HepG2 (cell line): ENCODE data around the gene NR3C2. TPM values are rescaled to one million over a fixed set of nuclear protein-coding genes. Genes with fewer than 3 reads are reported as not detected.

Experiments
- ATAC-seq: fragments of 200-7000 bp; cut with Tn5 transposase; 3 replicates; pipeline ENCODE4 v1.9.1; 2020; ENCODE audit warnings: mild to moderate bottlenecking, moderate library complexity
- BruUV-seq: library from RNA; stranded (reverse); fragments of 400-500 nt; replicated peaks from 2 replicates; lab custom pipeline; 2021; lab: Mats Ljungman, UMichigan
- CTCF ChIA-PET: fragments of 300-600 bp; formaldehyde crosslinking; extraction: SDS; loops from one replicate; lab custom pipeline; 2021; ENCODE audit warnings: low total read pairs, inconsistent platforms, low intra/inter-chr PET ratio; lab: Yijun Ruan, JAX
- POLR2A ChIA-PET: fragments of 350-600 bp; sonication (Branson Sonifier 250); formaldehyde crosslinking; loops from one replicate; lab custom pipeline; 2020; ENCODE audit warnings: antibody characterized with exemption, inconsistent platforms; lab: Yijun Ruan, JAX
- DNase-seq: peaks from one replicate; pipeline ENCODE4 v3.0.0-alpha.2; 2015; ENCODE audit warnings: low spot score
- FAIRE-seq: peaks from 3 replicates; lab custom pipeline; 2011; peaks lifted over from hg19 to GRCh38; lab: Jason Lieb, UNC
- H2AFZ ChIP-seq: one replicate; pipeline ENCODE4 v1.6.1; 2011; ENCODE audit warnings: low read length, inconsistent platforms
- H3K27ac ChIP-seq: fragments of 300-600 bp; 3 replicates; pipeline ENCODE4 v1.8.0; 2011; ENCODE audit warnings: mixed run types, mild to moderate bottlenecking, mixed read lengths, low read length, inconsistent platforms; ENCODE audit not compliant: insufficient read depth; ENCODE audit errors: extremely low read length
- H3K27me3 ChIP-seq, 2 experiments: fragments of 200-600 bp in 1 of 2; 2 replicates in 1 of 2; 3 replicates in 1 of 2; pipeline versions ENCODE4 v1.6.0 to v1.8.0; 2011; ENCODE audit warnings: low read length in 2 of 2, mild to moderate bottlenecking in 2 of 2, moderate library complexity in 2 of 2, inconsistent platforms in 1 of 2; ENCODE audit not compliant: insufficient read depth in 2 of 2, control insufficient read depth in 1 of 2
- H3K36me3 ChIP-seq, 2 experiments: fragments of 200-600 bp in 1 of 2; replicated peaks in 1 of 2; 2 replicates in 1 of 2; 3 replicates in 1 of 2; pipeline versions ENCODE4 v1.5.1 to v1.8.0; 2011; ENCODE audit warnings: low read length in 2 of 2, inconsistent platforms in 1 of 2; ENCODE audit not compliant: insufficient read depth in 2 of 2, control insufficient read depth in 1 of 2
- H3K4me1 ChIP-seq: 2 replicates; pipeline ENCODE4 v1.5.1; 2012; ENCODE audit warnings: low read length, inconsistent platforms; ENCODE audit not compliant: insufficient read depth
- H3K4me2 ChIP-seq: 2 replicates; pipeline ENCODE4 v1.6.0; 2011; ENCODE audit warnings: low read depth, low read length, inconsistent platforms
- H3K4me3 ChIP-seq, 3 experiments: fragments of 200-600 bp in 1 of 3; sonication (generic), shearing (Covaris generic) in 1 of 3; replicated peaks in 1 of 3; 2 replicates each; pipeline ENCODE4 v1.5.1; 2011 to 2016; ENCODE audit warnings: low read length in 3 of 3, inconsistent platforms in 2 of 3, low read depth in 2 of 3, mild to moderate bottlenecking in 2 of 3, control low read depth in 1 of 3, mixed read lengths in 1 of 3; ENCODE audit not compliant: insufficient read depth in 1 of 3
- H3K79me2 ChIP-seq: one replicate; pipeline ENCODE4 v1.6.1; 2011; ENCODE audit warnings: low read length, inconsistent platforms; ENCODE audit not compliant: insufficient read depth
- H3K9ac ChIP-seq: 2 replicates; pipeline ENCODE4 v1.6.0; 2011; ENCODE audit warnings: mild to moderate bottlenecking, low read depth, low read length, inconsistent platforms; ENCODE audit not compliant: insufficient read depth
- H3K9me3 ChIP-seq: 2 replicates; pipeline ENCODE4 v1.5.1; 2012; ENCODE audit warnings: mild to moderate bottlenecking, low read length
- H4K20me1 ChIP-seq: 2 replicates; pipeline ENCODE4 v1.6.0; 2011; ENCODE audit warnings: inconsistent platforms, mild to moderate bottlenecking, low read length, moderate library complexity; ENCODE audit not compliant: insufficient read depth
- ELF1 ChIP-seq: sonication (generic); formaldehyde crosslinking; IDR thresholded peaks from 2 replicates; pipeline ENCODE4 v1.4.0; 2020; ENCODE audit warnings: missing genetic modification reagents
- HCFC1 ChIP-seq: fragments of 150-350 bp; IDR thresholded peaks from 2 replicates; pipeline ENCODE4 v1.6.1; 2014; ENCODE audit warnings: low read depth, low read length
- JARID2 ChIP-seq: sonication (generic); formaldehyde crosslinking; IDR thresholded peaks from 2 replicates; pipeline ENCODE4 v1.8.1; 2023; ENCODE audit warnings: missing genetic modification reagents, inconsistent platforms; ENCODE audit not compliant: insufficient replicate concordance
- MXI1 ChIP-seq: IDR thresholded peaks from 3 replicates; pipeline ENCODE4 v1.6.1; 2012; ENCODE audit warnings: low read depth, low read length, inconsistent platforms, borderline replicate concordance
- NRL ChIP-seq: sonication (generic); formaldehyde crosslinking; IDR thresholded peaks from 2 replicates; pipeline ENCODE4 v1.5.0; 2020; ENCODE audit warnings: missing genetic modification reagents, mild to moderate bottlenecking, moderate library complexity, borderline replicate concordance
- PAWR ChIP-seq: sonication (generic); formaldehyde crosslinking; IDR thresholded peaks from 2 replicates; pipeline ENCODE4 v1.4.0; 2020; ENCODE audit warnings: missing genetic modification reagents, mild to moderate bottlenecking, borderline replicate concordance
- RORA ChIP-seq: sonication (generic); formaldehyde crosslinking; IDR thresholded peaks from 2 replicates; pipeline ENCODE4 v1.5.0; 2020; ENCODE audit warnings: mild to moderate bottlenecking, missing genetic modification reagents, moderate library complexity
- SMAD1 ChIP-seq: sonication (generic); formaldehyde crosslinking; IDR thresholded peaks from 2 replicates; pipeline ENCODE4 v1.4.0; 2020; ENCODE audit warnings: missing genetic modification reagents, low read depth, mild to moderate bottlenecking, borderline replicate concordance
- SRF ChIP-seq: IDR thresholded peaks from 2 replicates; pipeline ENCODE4 v1.6.1; 2011; ENCODE audit warnings: mild to moderate bottlenecking, low read depth, low read length, moderate library complexity
- TBX2 ChIP-seq: sonication (generic); formaldehyde crosslinking; IDR thresholded peaks from 2 replicates; pipeline ENCODE4 v1.5.0; 2020; ENCODE audit warnings: missing genetic modification reagents, mild to moderate bottlenecking, borderline replicate concordance
- TBX3 ChIP-seq: fragments of 450-650 bp; IDR thresholded peaks from 2 replicates; pipeline ENCODE4 v1.6.1; 2017; ENCODE audit warnings: antibody characterized with exemption, mild to moderate bottlenecking, inconsistent platforms, borderline replicate concordance
- ZNF256 ChIP-seq: sonication (generic); formaldehyde crosslinking; conservative IDR thresholded peaks from 2 replicates; pipeline ENCODE4 v1.4.0; 2020; ENCODE audit warnings: missing genetic modification reagents
- ZNF550 ChIP-seq: sonication (generic); formaldehyde crosslinking; IDR thresholded peaks from 2 replicates; pipeline ENCODE4 v1.4.0; 2020; ENCODE audit warnings: mild to moderate bottlenecking, missing genetic modification reagents, borderline replicate concordance
- ZNF737 ChIP-seq: sonication (generic); formaldehyde crosslinking; IDR thresholded peaks from 2 replicates; pipeline ENCODE4 v1.5.0; 2020; ENCODE audit warnings: missing genetic modification reagents, mild to moderate bottlenecking, borderline replicate concordance
- WGBS: methylation state at CpG from one replicate; pipeline ENCODE4 v1.1.6; 2017; ENCODE audit warnings: low lambda C conversion rate; 5-methylcytosine and 5-hydroxymethylcytosine counted together
- in situ Hi-C: cut with HindIII; loops from 2 replicates; pipeline ENCODE4 v1.10.0; 2017; ENCODE audit warnings: low pct_unique_long_range_greater_than_20kb; ENCODE audit not compliant: extremely low pct_ligation_motif_present
- intact Hi-C: fragments of 100-400 bp; cut with micrococcal nuclease; formaldehyde crosslinking; loops from one replicate; pipeline ENCODE4 v1.10.0; 2022; ENCODE audit not compliant: unreplicated experiment
- polyA plus RNA-seq, 8 experiments: library from polyadenylated mRNA; depleted of rRNA in 3 of 8; stranded (reverse) in 7 of 8; unstranded in 1 of 8; fragments of >200 nt; fragmentation: Illumina TruSeq in 4 of 8; extraction: Trizol in 4 of 8; gene quantifications; 2 replicates each; pipeline versions ENCODE4 v1.2.1 to v1.2.3, GENCODE V29; 2011 to 2016; ENCODE audit warnings: low read depth in 4 of 8, missing spikeins in 1 of 8, mixed read lengths in 1 of 8; ENCODE audit not compliant: insufficient read depth in 1 of 8
- total RNA-seq, 5 experiments: library from RNA; depleted of rRNA; stranded (reverse); fragments of >200 nt; fragmentation: Illumina TruSeq; extraction: Trizol; gene quantifications; 2 replicates each; pipeline ENCODE4 v1.2.3, GENCODE V29; 2016; ENCODE audit warnings: low read depth in 1 of 5
- TF ChIP-seq, protein P1 (sequence below): sonication (generic); formaldehyde crosslinking; IDR thresholded peaks from 2 replicates; pipeline ENCODE4 v1.8.1; 2023; ENCODE audit warnings: missing genetic modification reagents, inconsistent platforms, borderline replicate concordance
- TF ChIP-seq, protein P2 (sequence below): sonication (generic); formaldehyde crosslinking; IDR thresholded peaks from 2 replicates; pipeline ENCODE4 v1.4.0; 2020; ENCODE audit warnings: missing genetic modification reagents, borderline replicate concordance
- TF ChIP-seq, protein P3 (sequence below): sonication (generic); formaldehyde crosslinking; IDR thresholded peaks from 2 replicates; pipeline ENCODE4 v1.4.0; 2020; ENCODE audit warnings: mild to moderate bottlenecking, low read depth, missing genetic modification reagents

NR3C2 gene
- total and polyA plus RNA-seq, 2 of the 13 experiments (the other 11 are each of a cell fraction or from before 2014, with no cell fraction given): 0.26 to 0.46 TPM

DNA sequence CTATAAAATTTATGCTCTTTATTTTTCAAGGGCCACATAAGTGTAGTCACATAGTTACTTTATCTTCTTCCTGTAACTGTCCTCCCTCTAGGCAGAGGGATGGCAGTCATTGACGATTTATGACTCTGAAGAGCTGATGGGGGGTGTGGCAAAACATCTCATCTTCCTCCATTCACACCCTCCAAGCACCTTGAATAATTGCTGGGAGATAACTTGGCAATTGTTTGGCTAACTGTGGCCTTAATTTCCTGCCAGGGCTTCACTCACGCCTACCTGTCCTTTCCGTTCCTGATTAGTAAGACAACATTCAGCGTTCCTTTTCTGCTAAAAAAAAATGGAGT is 381.1 kb downstream of the NR3C2 start (continued):
- TF ChIP-seq ZNF256 (CRISPR knock-in tag) (no peak), PAWR (CRISPR knock-in tag) (no peak), TBX2 (CRISPR knock-in tag) (no peak), ZNF550 (CRISPR knock-in tag) (no peak), SRF (no peak)

DNA sequence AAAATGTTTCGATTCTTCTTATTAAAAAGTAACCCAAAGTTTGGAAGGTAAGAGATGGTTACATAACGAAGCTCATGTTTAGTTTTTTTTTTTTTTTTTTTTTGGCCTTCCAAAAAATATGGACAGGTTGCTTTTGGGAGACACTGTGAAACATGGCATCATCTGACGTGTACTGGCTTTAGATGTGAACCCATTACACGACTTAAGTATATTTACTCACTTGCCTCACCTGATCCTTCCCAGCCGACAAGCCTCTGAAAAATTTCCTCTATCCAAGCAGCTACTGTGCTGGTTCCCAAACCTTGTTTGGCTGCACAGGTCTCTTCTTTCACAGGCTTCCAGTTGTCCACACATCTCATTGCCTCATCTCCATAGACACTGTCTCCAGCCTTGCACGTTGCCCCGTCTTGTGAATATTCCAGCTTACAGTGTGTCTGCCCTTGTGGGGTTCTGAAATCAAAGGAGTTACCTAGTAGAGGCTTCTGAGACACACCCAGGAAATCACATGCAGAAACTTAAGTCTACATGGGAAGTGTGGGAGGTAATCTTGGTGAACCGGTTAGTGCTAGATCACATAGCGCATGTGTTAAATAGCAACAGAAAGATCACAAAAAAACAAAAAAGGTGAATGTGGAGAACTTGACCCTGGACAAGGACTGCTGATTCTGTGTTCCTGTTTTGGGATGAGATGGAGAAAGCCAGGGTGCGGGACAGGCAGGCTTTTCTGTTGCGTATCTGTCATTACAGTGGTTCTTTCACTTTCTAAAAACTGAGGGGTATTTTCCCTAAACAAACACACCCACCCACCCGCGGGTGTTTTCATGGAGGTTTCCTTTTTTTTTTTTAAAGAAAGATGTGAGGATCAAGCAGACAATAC is 381.7 kb downstream of the NR3C2 start:
- no peaks in the 10 kb centered on the region for H4K20me1 ChIP-seq
- no peaks in the 10 kb centered on the region for H3K36me3 ChIP-seq
- FAIRE-seq (no peak), ATAC-seq (no peak), DNase-seq (no peak)
- H3K27ac ChIP-seq: no peak overlapping the region
- in situ Hi-C loops (no loop called here), intact Hi-C loops (no loop called here)
- ChIA-PET POLR2A (no interaction called here), CTCF (no interaction called here)
- no peak overlapping the region for H3K4me3 ChIP-seq
- no peaks in the 10 kb centered on the region for H3K27me3 ChIP-seq
- WGBS: 69% methylated on average over 13 of the region's 13 CpGs
- H3K9me3 ChIP-seq: no peaks in the 10 kb centered on the region
- H3K4me2 ChIP-seq: no peak overlapping the region
- no peak overlapping the region for H2AFZ ChIP-seq
- no TSS peak for BruUV-seq
- H3K9ac ChIP-seq: no peak overlapping the region
- H3K4me1 ChIP-seq: no peaks in the 10 kb centered on the region
- H3K79me2 ChIP-seq: no peaks in the 10 kb centered on the region
- TF ChIP-seq MXI1 (no peak), ELF1 (no peak), SMAD1 (CRISPR knock-in tag) (no peak), JARID2 (CRISPR knock-in tag) (no peak), ZNF737 (no peak), NRL (CRISPR knock-in tag) (no peak), TBX3 (no peak), HCFC1 (no peak), RORA (CRISPR knock-in tag) (no peak)
- TF ChIP-seq, protein P1, sequence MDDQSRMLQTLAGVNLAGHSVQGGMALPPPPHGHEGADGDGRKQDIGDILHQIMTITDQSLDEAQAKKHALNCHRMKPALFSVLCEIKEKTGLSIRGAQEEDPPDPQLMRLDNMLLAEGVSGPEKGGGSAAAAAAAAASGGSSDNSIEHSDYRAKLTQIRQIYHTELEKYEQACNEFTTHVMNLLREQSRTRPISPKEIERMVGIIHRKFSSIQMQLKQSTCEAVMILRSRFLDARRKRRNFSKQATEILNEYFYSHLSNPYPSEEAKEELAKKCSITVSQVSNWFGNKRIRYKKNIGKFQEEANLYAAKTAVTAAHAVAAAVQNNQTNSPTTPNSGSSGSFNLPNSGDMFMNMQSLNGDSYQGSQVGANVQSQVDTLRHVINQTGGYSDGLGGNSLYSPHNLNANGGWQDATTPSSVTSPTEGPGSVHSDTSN (CRISPR knock-in tag): no peak
- TF ChIP-seq, protein P2, sequence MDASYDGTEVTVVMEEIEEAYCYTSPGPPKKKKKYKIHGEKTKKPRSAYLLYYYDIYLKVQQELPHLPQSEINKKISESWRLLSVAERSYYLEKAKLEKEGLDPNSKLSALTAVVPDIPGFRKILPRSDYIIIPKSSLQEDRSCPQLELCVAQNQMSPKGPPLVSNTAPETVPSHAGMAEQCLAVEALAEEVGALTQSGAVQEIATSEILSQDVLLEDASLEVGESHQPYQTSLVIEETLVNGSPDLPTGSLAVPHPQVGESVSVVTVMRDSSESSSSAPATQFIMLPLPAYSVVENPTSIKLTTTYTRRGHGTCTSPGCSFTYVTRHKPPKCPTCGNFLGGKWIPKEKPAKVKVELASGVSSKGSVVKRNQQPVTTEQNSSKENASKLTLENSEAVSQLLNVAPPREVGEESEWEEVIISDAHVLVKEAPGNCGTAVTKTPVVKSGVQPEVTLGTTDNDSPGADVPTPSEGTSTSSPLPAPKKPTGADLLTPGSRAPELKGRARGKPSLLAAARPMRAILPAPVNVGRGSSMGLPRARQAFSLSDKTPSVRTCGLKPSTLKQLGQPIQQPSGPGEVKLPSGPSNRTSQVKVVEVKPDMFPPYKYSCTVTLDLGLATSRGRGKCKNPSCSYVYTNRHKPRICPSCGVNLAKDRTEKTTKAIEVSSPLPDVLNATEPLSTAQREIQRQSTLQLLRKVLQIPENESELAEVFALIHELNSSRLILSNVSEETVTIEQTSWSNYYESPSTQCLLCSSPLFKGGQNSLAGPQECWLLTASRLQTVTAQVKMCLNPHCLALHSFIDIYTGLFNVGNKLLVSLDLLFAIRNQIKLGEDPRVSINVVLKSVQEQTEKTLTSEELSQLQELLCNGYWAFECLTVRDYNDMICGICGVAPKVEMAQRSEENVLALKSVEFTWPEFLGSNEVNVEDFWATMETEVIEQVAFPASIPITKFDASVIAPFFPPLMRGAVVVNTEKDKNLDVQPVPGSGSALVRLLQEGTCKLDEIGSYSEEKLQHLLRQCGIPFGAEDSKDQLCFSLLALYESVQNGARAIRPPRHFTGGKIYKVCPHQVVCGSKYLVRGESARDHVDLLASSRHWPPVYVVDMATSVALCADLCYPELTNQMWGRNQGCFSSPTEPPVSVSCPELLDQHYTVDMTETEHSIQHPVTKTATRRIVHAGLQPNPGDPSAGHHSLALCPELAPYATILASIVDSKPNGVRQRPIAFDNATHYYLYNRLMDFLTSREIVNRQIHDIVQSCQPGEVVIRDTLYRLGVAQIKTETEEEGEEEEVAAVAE (CRISPR knock-in tag): no peak
- TF ChIP-seq, protein P3, sequence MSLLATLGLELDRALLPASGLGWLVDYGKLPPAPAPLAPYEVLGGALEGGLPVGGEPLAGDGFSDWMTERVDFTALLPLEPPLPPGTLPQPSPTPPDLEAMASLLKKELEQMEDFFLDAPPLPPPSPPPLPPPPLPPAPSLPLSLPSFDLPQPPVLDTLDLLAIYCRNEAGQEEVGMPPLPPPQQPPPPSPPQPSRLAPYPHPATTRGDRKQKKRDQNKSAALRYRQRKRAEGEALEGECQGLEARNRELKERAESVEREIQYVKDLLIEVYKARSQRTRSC (CRISPR knock-in tag): no peak
